GM19035 (cell line): Measurements from ENCODE around the gene GGTLC2.
"Not testable (repeated sequence)": the region's sequence is repeated elsewhere in the genome, so short reads cannot be mapped to it uniquely, and the experiment has no call there.

ENCODE experiments used
- ATAC-seq: cut with Tn5 transposase; IDR thresholded peaks from one replicate; pipeline ENCODE4 v1.9.1; 2021; ENCODE audit not compliant: unreplicated experiment

GGTLC2 gene

GRCh38 chr22:22636260-22636659 lies 8.2 kb upstream of the GGTLC2 start:
- ATAC-seq = not testable (repeated sequence)

GRCh38 chr22:22638313-22638712 lies 6.1 kb upstream of the GGTLC2 start:
- ATAC-seq = not testable (repeated sequence)

- ATAC-seq = not testable (repeated sequence)
Observed at GRCh38 chr22:22642255-22642654, 2.2 kb upstream of the GGTLC2 start.

- not testable (repeated sequence) for ATAC-seq
Observed at GRCh38 chr22:22645969-22646368, 1.6 kb downstream of the GGTLC2 start.

GRCh38 chr22:22647952-22648351 lies 3.5 kb downstream of the GGTLC2 start:
- ATAC-seq = not testable (repeated sequence)

GRCh38 chr22:22648863-22649536 lies 4.6 kb downstream of the GGTLC2 start:
- not testable (repeated sequence) for ATAC-seq

GRCh38 chr22:22649761-22650160 lies 5.3 kb downstream of the GGTLC2 start:
- not testable (repeated sequence) for ATAC-seq

GRCh38 chr22:22650398-22650797 lies 6.0 kb downstream of the GGTLC2 start:
- not testable (repeated sequence) for ATAC-seq

GRCh38 chr22:22650803-22651515 lies 6.5 kb downstream of the GGTLC2 start:
- not testable (repeated sequence) for ATAC-seq

- not testable (repeated sequence) for ATAC-seq
Observed at GRCh38 chr22:22651593-22651992, 7.2 kb downstream of the GGTLC2 start.

- not testable (repeated sequence) for ATAC-seq
Observed at GRCh38 chr22:22652102-22652501, 7.7 kb downstream of the GGTLC2 start.

- ATAC-seq = not testable (repeated sequence)
Observed at GRCh38 chr22:22652573-22652972, 8.2 kb downstream of the GGTLC2 start.

- not testable (repeated sequence) for ATAC-seq
Observed at GRCh38 chr22:22653677-22654381, 9.4 kb downstream of the GGTLC2 start.

- ATAC-seq = no peak
Observed at GRCh38 chr22:22655452-22656290, 11.3 kb downstream of the GGTLC2 start.

GRCh38 chr22:22657712-22658111 lies 13.3 kb downstream of the GGTLC2 start:
- no peak for ATAC-seq

- ATAC-seq = no peak
Observed at GRCh38 chr22:22661275-22661674, 16.9 kb downstream of the GGTLC2 start.

GRCh38 chr22:22662095-22662494 lies 17.7 kb downstream of the GGTLC2 start:
- no peak for ATAC-seq

GRCh38 chr22:22663861-22664800 lies 19.7 kb downstream of the GGTLC2 start:
- ATAC-seq = no peak

- no peak for ATAC-seq
Observed at GRCh38 chr22:22666307-22667091, 22.1 kb downstream of the GGTLC2 start.
